Measurements from ENCODE around the gene PPM1L. TPM values are rescaled to one million over a fixed set of nuclear protein-coding genes. Genes with fewer than 3 reads are reported as not detected.

Gene PPM1L
- total RNA-seq, 1 experiment from 2014 or later = 7.3 TPM

- Histone ChIP-seq H2AK5ac (ENCODE audit: insufficient read length, low read length) (no peak overlapping the region), H2BK15ac (ENCODE audit: low read depth, low read length) (no peak overlapping the region), H2BK120ac (ENCODE audit: low read depth, low read length, poor library complexity, severe bottlenecking) (no peak overlapping the region), H4K8ac (replicated peaks; ENCODE audit: insufficient read length, low read depth, low read length) (no peak overlapping the region), H3K4me2 (ENCODE audit: insufficient read depth, insufficient read length, low read length) (no peak overlapping the region), H3K4ac (ENCODE audit: low read depth, low read length) (no peak overlapping the region), H2BK12ac (ENCODE audit: insufficient read length, low read depth, low read length) (no peak overlapping the region), H4K91ac (ENCODE audit: insufficient read length, low read depth, low read length) (no peak overlapping the region), H4K5ac (ENCODE audit: insufficient read length, low read depth, low read length) (no peak overlapping the region), H3K9ac (ENCODE audit: extremely low read depth, insufficient read length, low read length) (no peak overlapping the region), H3K79me2 (ENCODE audit: insufficient read depth, low read length) (no peaks in the 10 kb centered on the region), H3K4me1 (ENCODE audit: insufficient read depth, low read length) (no peaks in the 10 kb centered on the region; the same call in 1 of the 2 replicates), H3K23ac (ENCODE audit: insufficient read length, low read depth, low read length) (no peak overlapping the region), H3T11ph (ENCODE audit: low read length) (no peak overlapping the region), H3K56ac (ENCODE audit: insufficient read length, low read depth, low read length) (no peak overlapping the region), H4K20me1 (ENCODE audit: control insufficient read depth, insufficient read depth, insufficient read length) (no peaks in the 10 kb centered on the region), H3K23me2 (ENCODE audit: insufficient read length, low read depth, low read length, poor library complexity, severe bottlenecking) (no peaks in the 10 kb centered on the region), H3K27me3 (ENCODE audit: insufficient read depth, low read length) (no peaks in the 10 kb centered on the region), H2BK20ac (ENCODE audit: low read depth, low read length, poor library complexity, severe bottlenecking) (no peak overlapping the region), H3K27ac (ENCODE audit: insufficient read length, low read depth, low read length) (no peak overlapping the region), H3K14ac (ENCODE audit: insufficient read depth, low read length) (no peak overlapping the region), H2BK5ac (ENCODE audit: insufficient read length, low read length) (no peak overlapping the region), H3K9me3 (ENCODE audit: control insufficient read depth, low read depth, low read length) (no peaks in the 10 kb centered on the region), H3K79me1 (ENCODE audit: insufficient read depth, low read depth, low read length, poor library complexity, severe bottlenecking) (no peaks in the 10 kb centered on the region), H3K18ac (ENCODE audit: insufficient read length, low read depth, low read length) (no peak overlapping the region), H2AFZ (ENCODE audit: low read length) (no peak overlapping the region)
- H3K36me3 Mint-ChIP-seq (ENCODE audit: insufficient read depth in 1 of 3, low read depth in 3 of 3) = no peaks in the 10 kb centered on the region
- no peaks in the 10 kb centered on the region for H3K27me3 Mint-ChIP-seq (ENCODE audit: low read depth)
- TF ChIP-seq CTCF (conservative IDR thresholded peaks at IDR 0.05) = no peak
- no peak overlapping the region for H3K4me3 Mint-ChIP-seq
- H3K9me3 Mint-ChIP-seq = no peaks in the 10 kb centered on the region
- no peak overlapping the region; a peak in 2 of 7 replicates for H3K27ac Mint-ChIP-seq
- peaks cover 8 to 11% of the 10 kb centered on the region in 2 experiments for H3K4me1 Mint-ChIP-seq
- no peak for DNase-seq
- WGBS (ENCODE audit: extremely low coverage, insufficient read length, low lambda C conversion rate) = no CpG with 5 or more reads among the region's 1 CpG
These were observed 64.0 kb downstream of the PPM1L start for GRCh38 chr3:160820022-160820421.
